Measurements from ENCODE around the gene ADGRG4. TPM values are rescaled to one million over a fixed set of nuclear protein-coding genes. Genes with fewer than 3 reads are reported as not detected.
"Not testable (repeated sequence)": the region's sequence is repeated elsewhere in the genome, so short reads cannot be mapped to it uniquely, and the experiment has no call there.

The ADGRG4 gene
- total RNA-seq, 2 donors from 2014 or later = not detected

GRCh38 chrX:136275553-136275952, 25.2 kb upstream of the ADGRG4 start:
- TF ChIP-seq, protein P1, sequence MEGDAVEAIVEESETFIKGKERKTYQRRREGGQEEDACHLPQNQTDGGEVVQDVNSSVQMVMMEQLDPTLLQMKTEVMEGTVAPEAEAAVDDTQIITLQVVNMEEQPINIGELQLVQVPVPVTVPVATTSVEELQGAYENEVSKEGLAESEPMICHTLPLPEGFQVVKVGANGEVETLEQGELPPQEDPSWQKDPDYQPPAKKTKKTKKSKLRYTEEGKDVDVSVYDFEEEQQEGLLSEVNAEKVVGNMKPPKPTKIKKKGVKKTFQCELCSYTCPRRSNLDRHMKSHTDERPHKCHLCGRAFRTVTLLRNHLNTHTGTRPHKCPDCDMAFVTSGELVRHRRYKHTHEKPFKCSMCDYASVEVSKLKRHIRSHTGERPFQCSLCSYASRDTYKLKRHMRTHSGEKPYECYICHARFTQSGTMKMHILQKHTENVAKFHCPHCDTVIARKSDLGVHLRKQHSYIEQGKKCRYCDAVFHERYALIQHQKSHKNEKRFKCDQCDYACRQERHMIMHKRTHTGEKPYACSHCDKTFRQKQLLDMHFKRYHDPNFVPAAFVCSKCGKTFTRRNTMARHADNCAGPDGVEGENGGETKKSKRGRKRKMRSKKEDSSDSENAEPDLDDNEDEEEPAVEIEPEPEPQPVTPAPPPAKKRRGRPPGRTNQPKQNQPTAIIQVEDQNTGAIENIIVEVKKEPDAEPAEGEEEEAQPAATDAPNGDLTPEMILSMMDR (IDR thresholded peaks at IDR 0.05) = no peak
- H3K4me1 ChIP-seq = no peaks in the 10 kb centered on the region
- DNase-seq (ENCODE audit: low spot score) = no peak
- H3K27me3 ChIP-seq = no peaks in the 10 kb centered on the region
- no peak overlapping the region for H3K27ac ChIP-seq
- no peaks in the 10 kb centered on the region for H3K36me3 ChIP-seq
- H3K4me3 ChIP-seq = no peak overlapping the region
- no peaks in the 10 kb centered on the region for H3K9me3 ChIP-seq

DNA sequence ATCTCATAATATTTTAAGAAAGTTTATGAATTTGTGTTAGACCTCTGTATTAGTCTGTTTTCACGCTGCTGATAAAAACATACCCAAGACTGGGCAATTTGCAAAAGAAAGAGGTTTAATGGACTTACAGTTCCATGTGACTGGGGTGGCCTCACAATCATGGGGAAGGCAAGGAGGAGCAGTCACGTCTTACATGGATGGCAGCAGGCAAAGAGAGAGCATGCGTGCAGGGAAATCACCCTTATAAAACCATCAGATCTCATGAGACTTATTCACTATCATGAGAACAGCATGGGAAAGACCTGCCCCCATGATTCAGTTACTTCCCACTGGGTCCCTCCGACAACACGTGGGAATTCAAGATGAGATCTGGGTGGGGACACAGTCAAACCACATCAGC, 14.4 kb upstream of the ADGRG4 start:
- not testable (repeated sequence) for H3K4me3 ChIP-seq; H3K27ac ChIP-seq; H3K36me3 ChIP-seq; H3K9me3 ChIP-seq; H3K4me1 ChIP-seq; DNase-seq (ENCODE audit: low spot score); H3K27me3 ChIP-seq

DNA sequence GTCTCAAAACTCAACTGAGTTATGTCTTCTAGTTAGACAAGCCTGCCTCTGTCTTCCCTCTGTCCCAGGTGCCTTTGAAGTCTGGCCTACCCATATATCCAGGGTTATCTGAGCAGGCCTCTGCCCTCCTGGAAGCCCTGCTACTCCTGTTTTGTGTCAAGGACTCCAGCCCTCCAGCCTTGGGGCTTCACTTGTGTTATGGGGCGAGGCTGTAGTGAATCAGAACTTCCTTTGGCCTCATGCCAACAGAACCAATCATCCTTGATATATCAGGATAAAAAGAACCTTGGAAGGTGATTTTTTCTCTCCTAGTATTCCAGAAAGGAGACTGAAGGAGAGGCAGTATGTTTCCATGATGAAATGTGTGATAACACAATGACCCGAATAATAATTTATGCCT, 8.9 kb upstream of the ADGRG4 start:
- no peak for DNase-seq (ENCODE audit: low spot score)
- no peak overlapping the region for H3K27ac ChIP-seq
- TF ChIP-seq, protein P1 (IDR thresholded peaks at IDR 0.05) = no peak
- H3K4me1 ChIP-seq = no peaks in the 10 kb centered on the region
- no peak overlapping the region for H3K4me3 ChIP-seq
- H3K36me3 ChIP-seq = no peaks in the 10 kb centered on the region
- no peaks in the 10 kb centered on the region for H3K27me3 ChIP-seq
- no peaks in the 10 kb centered on the region for H3K9me3 ChIP-seq

DNA sequence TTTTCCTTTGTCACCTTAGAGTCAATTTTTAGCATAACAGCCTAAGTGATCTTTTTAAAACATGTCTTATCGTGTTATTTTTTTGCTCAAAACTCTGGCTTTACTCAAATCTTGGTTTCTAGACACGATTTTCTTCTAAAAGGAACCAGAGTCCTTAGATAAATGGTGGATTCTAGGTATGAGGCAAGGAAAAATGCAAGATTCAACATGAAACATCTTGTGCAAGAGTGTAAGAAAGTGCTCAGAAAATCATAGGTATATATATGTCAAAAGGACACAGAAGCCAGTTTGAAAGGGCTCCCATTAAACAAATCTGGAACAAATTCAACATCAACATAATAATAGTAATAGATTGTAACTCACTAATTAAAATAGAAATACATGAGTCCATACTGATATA, 8.1 kb upstream of the ADGRG4 start:
- Histone ChIP-seq H3K4me1 (no peaks in the 10 kb centered on the region), H3K9me3 (no peaks in the 10 kb centered on the region), H3K36me3 (no peaks in the 10 kb centered on the region), H3K4me3 (no peak overlapping the region), H3K27ac (no peak overlapping the region), H3K27me3 (no peaks in the 10 kb centered on the region)
- no peak for DNase-seq (ENCODE audit: low spot score)
- TF ChIP-seq, protein P1 (IDR thresholded peaks at IDR 0.05) = no peak

- TF ChIP-seq, protein P1 (IDR thresholded peaks at IDR 0.05) = no peak
- DNase-seq (ENCODE audit: low spot score) = no peak
- Histone ChIP-seq H3K4me1 (no peaks in the 10 kb centered on the region), H3K36me3 (no peaks in the 10 kb centered on the region), H3K27me3 (no peaks in the 10 kb centered on the region), H3K27ac (no peak overlapping the region), H3K9me3 (no peaks in the 10 kb centered on the region), H3K4me3 (no peak overlapping the region)
Observed at GRCh38 chrX:136295380-136295779, 5.4 kb upstream of the ADGRG4 start.

- Histone ChIP-seq H3K27me3 (no peaks in the 10 kb centered on the region), H3K27ac (no peak overlapping the region), H3K36me3 (no peaks in the 10 kb centered on the region), H3K4me3 (no peak overlapping the region), H3K9me3 (no peaks in the 10 kb centered on the region), H3K4me1 (no peaks in the 10 kb centered on the region)
- TF ChIP-seq, protein P1 (IDR thresholded peaks at IDR 0.05) = no peak
- no peak for DNase-seq (ENCODE audit: low spot score)
Observed at GRCh38 chrX:136303041-136303440, 2.3 kb downstream of the ADGRG4 start.
